Uterus (tissue), 4 donors: Measurements from ENCODE around the gene KIAA1328. TPM values are rescaled to one million over a fixed set of nuclear protein-coding genes. Genes with fewer than 3 reads are reported as not detected.

Experiments
- DNase-seq, 2 donors: peaks; one replicate each; pipeline ENCODE4 v3.0.0-alpha.2; 2019 to 2020
- H3K27ac ChIP-seq, 2 donors: fragments of 200-600 bp; sonication (generic); 1 replicate in 1 of 2; 2 replicates in 1 of 2; pipeline ENCODE4 v1.5.1; 2016 to 2018
- H3K27me3 ChIP-seq, 2 donors: fragments of 200-600 bp; sonication (generic); one replicate each; pipeline ENCODE4 v1.5.1; 2018 to 2019; ENCODE audit warnings: control low read depth in 1 of 2
- H3K36me3 ChIP-seq, 2 donors: fragments of 200-600 bp; sonication (generic); one replicate each; pipeline ENCODE4 v1.5.1; 2019; ENCODE audit warnings: control low read depth in 1 of 2
- H3K4me1 ChIP-seq, 2 donors: fragments of 200-600 bp; sonication (generic); one replicate each; pipeline ENCODE4 v1.5.1; 2018 to 2019; ENCODE audit warnings: control low read depth in 1 of 2
- H3K4me3 ChIP-seq, 2 donors: fragments of 200-600 bp; sonication (generic); 1 replicate in 1 of 2; 2 replicates in 1 of 2; pipeline ENCODE4 v1.5.1; 2018 to 2019; ENCODE audit warnings: mild to moderate bottlenecking in 1 of 2
- H3K9me3 ChIP-seq, 2 donors: fragments of 200-600 bp; sonication (generic); one replicate each; pipeline ENCODE4 v1.5.1; 2019; ENCODE audit warnings: control low read depth in 1 of 2
- CTCF ChIP-seq, 4 experiments: fragments of 200-600 bp in 2 of 4; fragments of 450-650 bp in 2 of 4; sonication (generic) in 2 of 4; IDR thresholded peaks; one replicate each; pipeline ENCODE4 v1.5.1; 2016 to 2019; ENCODE audit warnings: antibody characterized with exemption in 4 of 4, mild to moderate bottlenecking in 2 of 4, moderate library complexity in 1 of 4
- POLR2A ChIP-seq, 2 donors: fragments of 450-650 bp; IDR thresholded peaks; one replicate each; pipeline ENCODE4 v1.6.1; 2016; ENCODE audit warnings: antibody characterized with exemption in 2 of 2, mild to moderate bottlenecking in 1 of 2, moderate library complexity in 1 of 2
- intact Hi-C: fragments of 100-400 bp; cut with DNase I; formaldehyde crosslinking; loops from one replicate; pipeline ENCODE4 v1.15.1; 2023; ENCODE audit warnings: low total_unique reads
- total RNA-seq, 4 donors: library from RNA; depleted of rRNA in 3 of 4; stranded (reverse); fragments of >200 nt in 3 of 4; gene quantifications; one replicate each; pipeline versions ENCODE4 v1.1.0 to v1.2.4, GENCODE V29; 2014 to 2023
- donor health status: DM: yes; HTN: yes; CAD: no.

Gene KIAA1328
- total RNA-seq, 4 donors from 2014 or later = 16.5 to 55.1 (median 31.7) TPM

- DNase-seq = no peak
These were observed 22.3 kb downstream of the KIAA1328 start for GRCh38 chr18:36851202-36851590.

GRCh38 chr18:36856815-36857214, 27.9 kb downstream of the KIAA1328 start:
- no peaks in the 10 kb centered on the region for H3K4me1 ChIP-seq
- TF ChIP-seq POLR2A (IDR thresholded peaks at IDR 0.05) (no peak), CTCF (IDR thresholded peaks at IDR 0.05) (no peak)
- H3K36me3 ChIP-seq = no peaks in the 10 kb centered on the region
- DNase-seq = no peak
- H3K27me3 ChIP-seq = no peaks in the 10 kb centered on the region
- H3K27ac ChIP-seq = no peak overlapping the region
- H3K4me3 ChIP-seq = no peak overlapping the region
- intact Hi-C loops = no loop called here
- no peaks in the 10 kb centered on the region for H3K9me3 ChIP-seq

More at GRCh38 chr18:36851202-36851590, 22.3 kb downstream of the KIAA1328 start:
- TF ChIP-seq CTCF (IDR thresholded peaks at IDR 0.05) (no peak), POLR2A (IDR thresholded peaks at IDR 0.05) (no peak)
- Histone ChIP-seq H3K27ac (no peak overlapping the region), H3K4me3 (no peak overlapping the region), H3K36me3 (no peaks in the 10 kb centered on the region), H3K27me3 (no peaks in the 10 kb centered on the region), H3K9me3 (no peaks in the 10 kb centered on the region), H3K4me1 (no peaks in the 10 kb centered on the region)
- intact Hi-C loops = no loop called here

GRCh38 chr18:36862182-36862581, 33.3 kb downstream of the KIAA1328 start:
- no peak for TF ChIP-seq CTCF (IDR thresholded peaks at IDR 0.05)
- TF ChIP-seq POLR2A (IDR thresholded peaks at IDR 0.05) = no peak
- no peak overlapping the region for H3K4me3 ChIP-seq
- H3K9me3 ChIP-seq = no peaks in the 10 kb centered on the region
- no peaks in the 10 kb centered on the region for H3K4me1 ChIP-seq
- no peaks in the 10 kb centered on the region for H3K27me3 ChIP-seq
- H3K27ac ChIP-seq = no peak overlapping the region
- DNase-seq = no peak
- H3K36me3 ChIP-seq = no peaks in the 10 kb centered on the region
- intact Hi-C loops = no loop called here

GRCh38 chr18:36867056-36867455, 38.1 kb downstream of the KIAA1328 start:
- TF ChIP-seq CTCF (IDR thresholded peaks at IDR 0.05) (no peak), POLR2A (IDR thresholded peaks at IDR 0.05) (no peak)
- Histone ChIP-seq H3K4me1 (no peaks in the 10 kb centered on the region), H3K27ac (no peak overlapping the region), H3K9me3 (no peaks in the 10 kb centered on the region), H3K36me3 (no peaks in the 10 kb centered on the region), H3K4me3 (no peak overlapping the region), H3K27me3 (no peaks in the 10 kb centered on the region)
- intact Hi-C loops = no loop called here
- DNase-seq = no peak

- intact Hi-C loops = no loop called here
- Histone ChIP-seq H3K36me3 (no peaks in the 10 kb centered on the region), H3K4me1 (no peaks in the 10 kb centered on the region), H3K27ac (no peak overlapping the region), H3K4me3 (no peak overlapping the region), H3K27me3 (no peaks in the 10 kb centered on the region), H3K9me3 (peaks cover 0 to 6% of the 10 kb centered on the region in 2 donors)
- TF ChIP-seq CTCF (IDR thresholded peaks at IDR 0.05) (no peak), POLR2A (IDR thresholded peaks at IDR 0.05) (no peak)
- DNase-seq = no peak
These were observed 42.9 kb downstream of the KIAA1328 start for GRCh38 chr18:36871801-36872200.
